Tibial nerve (tissue), 4 donors: ENCODE measurements around the gene ZNF770.

ENCODE experiments used
- EP300 ChIP-seq, 2 donors: sonication (generic); formaldehyde crosslinking; IDR thresholded peaks; one replicate each; pipeline ENCODE4 v1.6.1; 2017; ENCODE audit warnings: antibody characterized with exemption in 2 of 2, mild to moderate bottlenecking in 1 of 2
- POLR2A ChIP-seq, 2 donors: fragments of 450-650 bp; IDR thresholded peaks; one replicate each; pipeline ENCODE4 v1.6.1; 2017; ENCODE audit warnings: antibody characterized with exemption in 2 of 2, mild to moderate bottlenecking in 2 of 2, moderate library complexity in 2 of 2
- TF ChIP-seq, protein P1 (sequence below), 5 experiments: fragments of 200-600 bp in 3 of 5; fragments of 450-650 bp in 2 of 5; sonication (generic) in 3 of 5; IDR thresholded peaks; one replicate each; pipeline ENCODE4 v1.5.1; 2016 to 2019; ENCODE audit warnings: antibody characterized with exemption in 5 of 5, mild to moderate bottlenecking in 3 of 5, moderate library complexity in 2 of 5

- TF ChIP-seq, protein P1, sequence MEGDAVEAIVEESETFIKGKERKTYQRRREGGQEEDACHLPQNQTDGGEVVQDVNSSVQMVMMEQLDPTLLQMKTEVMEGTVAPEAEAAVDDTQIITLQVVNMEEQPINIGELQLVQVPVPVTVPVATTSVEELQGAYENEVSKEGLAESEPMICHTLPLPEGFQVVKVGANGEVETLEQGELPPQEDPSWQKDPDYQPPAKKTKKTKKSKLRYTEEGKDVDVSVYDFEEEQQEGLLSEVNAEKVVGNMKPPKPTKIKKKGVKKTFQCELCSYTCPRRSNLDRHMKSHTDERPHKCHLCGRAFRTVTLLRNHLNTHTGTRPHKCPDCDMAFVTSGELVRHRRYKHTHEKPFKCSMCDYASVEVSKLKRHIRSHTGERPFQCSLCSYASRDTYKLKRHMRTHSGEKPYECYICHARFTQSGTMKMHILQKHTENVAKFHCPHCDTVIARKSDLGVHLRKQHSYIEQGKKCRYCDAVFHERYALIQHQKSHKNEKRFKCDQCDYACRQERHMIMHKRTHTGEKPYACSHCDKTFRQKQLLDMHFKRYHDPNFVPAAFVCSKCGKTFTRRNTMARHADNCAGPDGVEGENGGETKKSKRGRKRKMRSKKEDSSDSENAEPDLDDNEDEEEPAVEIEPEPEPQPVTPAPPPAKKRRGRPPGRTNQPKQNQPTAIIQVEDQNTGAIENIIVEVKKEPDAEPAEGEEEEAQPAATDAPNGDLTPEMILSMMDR (IDR thresholded peaks at IDR 0.05), result no peak
- TF ChIP-seq EP300 (IDR thresholded peaks at IDR 0.05) (no peak), POLR2A (IDR thresholded peaks at IDR 0.05) (no peak)
Observed at GRCh38 chr15:35007397-35007796, 19.3 kb upstream of the ZNF770 start.
